KOPT-K1 (cell line): ENCODE data around the gene RBPMS2.
A peak's percentile ranks its signal among the peaks of the same experiment; 100 is the strongest.

Source experiments
- H3K27ac ChIP-seq: fragments of 200-600 bp; sonication (generic); 2 replicates; pipeline ENCODE4 v1.5.1; 2016; ENCODE audit warnings: antibody characterized with exemption, mild to moderate bottlenecking, low read depth, low read length; ENCODE audit not compliant: poor library complexity, severe bottlenecking
- H3K36me3 ChIP-seq: fragments of 200-600 bp; sonication (generic); 2 replicates; pipeline ENCODE4 v1.5.1; 2017; ENCODE audit warnings: antibody characterized with exemption, mild to moderate bottlenecking, low read length, moderate library complexity; ENCODE audit not compliant: insufficient read depth
- H3K9me3 ChIP-seq: fragments of 200-600 bp; sonication (generic); 2 replicates; pipeline ENCODE4 v1.5.1; 2017; ENCODE audit warnings: antibody characterized with exemption, low read length, mild to moderate bottlenecking; ENCODE audit not compliant: insufficient read depth, poor library complexity, severe bottlenecking

RBPMS2 gene

GRCh38 chr15:64732156-64732860, 43.1 kb downstream of the RBPMS2 start:
- no peaks in the 10 kb centered on the region for H3K9me3 ChIP-seq
- no peaks in the 10 kb centered on the region for H3K36me3 ChIP-seq
- H3K27ac ChIP-seq: no peak overlapping the region

- no peaks in the 10 kb centered on the region for H3K9me3 ChIP-seq
- H3K36me3 ChIP-seq: no peaks in the 10 kb centered on the region
- H3K27ac ChIP-seq: no peak overlapping the region
Observed at GRCh38 chr15:64731805-64732151, 43.6 kb downstream of the RBPMS2 start.

GRCh38 chr15:64731012-64731804, 44.2 kb downstream of the RBPMS2 start:
- Histone ChIP-seq H3K36me3 (no peaks in the 10 kb centered on the region), H3K27ac (no peak overlapping the region), H3K9me3 (no peaks in the 10 kb centered on the region)

GRCh38 chr15:64730151-64730550, 45.2 kb downstream of the RBPMS2 start:
- Histone ChIP-seq H3K9me3 (no peaks in the 10 kb centered on the region), H3K36me3 (no peaks in the 10 kb centered on the region), H3K27ac (no peak overlapping the region)

GRCh38 chr15:64720188-64720587, 55.2 kb downstream of the RBPMS2 start:
- Histone ChIP-seq H3K27ac (no peak overlapping the region), H3K9me3 (no peaks in the 10 kb centered on the region), H3K36me3 (no peaks in the 10 kb centered on the region)

- Histone ChIP-seq H3K9me3 (no peaks in the 10 kb centered on the region), H3K36me3 (no peaks in the 10 kb centered on the region), H3K27ac (peak overlapping the region; percentile 13)
Observed at GRCh38 chr15:64717735-64718495, 57.5 kb downstream of the RBPMS2 start.

- peak overlapping the region; percentile 13 for H3K27ac ChIP-seq
- H3K9me3 ChIP-seq: no peaks in the 10 kb centered on the region
- H3K36me3 ChIP-seq: no peaks in the 10 kb centered on the region
Observed at GRCh38 chr15:64717130-64717529, 58.3 kb downstream of the RBPMS2 start.

GRCh38 chr15:64716452-64716851, 58.9 kb downstream of the RBPMS2 start:
- Histone ChIP-seq H3K36me3 (no peaks in the 10 kb centered on the region), H3K27ac (no peak overlapping the region), H3K9me3 (no peaks in the 10 kb centered on the region)

- Histone ChIP-seq H3K9me3 (no peaks in the 10 kb centered on the region), H3K36me3 (no peaks in the 10 kb centered on the region), H3K27ac (no peak overlapping the region)
Observed at GRCh38 chr15:64713592-64713991, 61.8 kb downstream of the RBPMS2 start.

- no peaks in the 10 kb centered on the region for H3K36me3 ChIP-seq
- H3K27ac ChIP-seq: no peak overlapping the region
- no peaks in the 10 kb centered on the region for H3K9me3 ChIP-seq
Observed at GRCh38 chr15:64712353-64712752, 63.0 kb downstream of the RBPMS2 start.

GRCh38 chr15:64710676-64711428, 64.5 kb downstream of the RBPMS2 start:
- H3K9me3 ChIP-seq: no peaks in the 10 kb centered on the region
- no peak overlapping the region for H3K27ac ChIP-seq
- no peaks in the 10 kb centered on the region for H3K36me3 ChIP-seq

GRCh38 chr15:64706011-64706911, 69.1 kb downstream of the RBPMS2 start:
- Histone ChIP-seq H3K36me3 (no peaks in the 10 kb centered on the region), H3K27ac (no peak overlapping the region)

GRCh38 chr15:64705006-64705405, 70.4 kb downstream of the RBPMS2 start:
- Histone ChIP-seq H3K9me3 (no peaks in the 10 kb centered on the region), H3K36me3 (no peaks in the 10 kb centered on the region), H3K27ac (no peak overlapping the region)

More at GRCh38 chr15:64706011-64706911, 69.1 kb downstream of the RBPMS2 start:
- no peaks in the 10 kb centered on the region for H3K9me3 ChIP-seq

GRCh38 chr15:64703632-64703959, 71.8 kb downstream of the RBPMS2 start:
- H3K9me3 ChIP-seq: no peaks in the 10 kb centered on the region
- no peaks in the 10 kb centered on the region; the same call in 1 of the 2 replicates for H3K36me3 ChIP-seq
- peak overlapping the region; percentile 77 for H3K27ac ChIP-seq
